Epithelial cell of proximal tubule (primary cell): ENCODE results near the gene FOXI2. TPM values are rescaled to one million over a fixed set of nuclear protein-coding genes. Genes with fewer than 3 reads are reported as not detected.

Experiments
- DNase-seq: peaks from one replicate; pipeline ENCODE4 v3.0.0-alpha.2; 2011; ENCODE audit warnings: low read depth
- H3K4me3 ChIP-seq: 2 replicates; pipeline ENCODE4 v1.5.1; 2011; ENCODE audit warnings: low read depth, mild to moderate bottlenecking, low read length
- CTCF ChIP-seq: conservative IDR thresholded peaks from 2 replicates; pipeline ENCODE4 v1.5.1; 2012; ENCODE audit warnings: low read depth, mild to moderate bottlenecking, low read length
- total RNA-seq: library from RNA; depleted of rRNA; stranded (reverse); fragments of >200 nt; gene quantifications from 2 replicates; pipeline ENCODE4 v1.2.3, GENCODE V29; 2015

FOXI2 gene
- total RNA-seq, 1 donor from 2014 or later, result not detected

DNA sequence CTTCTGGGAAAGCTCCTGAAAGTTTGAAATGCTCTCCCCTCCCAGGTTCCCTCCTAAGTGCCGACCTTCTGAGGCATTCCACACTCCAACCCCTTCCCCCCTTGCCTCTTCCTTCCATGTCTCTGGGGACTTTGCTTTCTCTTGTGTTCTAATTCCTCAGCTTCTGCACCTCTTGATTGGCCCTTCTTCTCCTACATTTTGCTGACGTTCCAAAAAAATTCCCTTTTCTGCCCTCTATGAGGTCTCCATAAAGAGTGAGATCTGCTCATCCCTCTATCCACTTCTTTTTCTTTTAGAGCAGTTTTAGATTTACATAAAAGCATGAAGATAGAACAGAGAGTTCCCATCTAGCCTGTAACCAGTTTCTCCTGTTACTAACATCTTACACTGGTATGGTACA, 22.3 kb downstream of the FOXI2 start:
- no peak for TF ChIP-seq CTCF
- H3K4me3 ChIP-seq, result no peak overlapping the region
- DNase-seq, result no peak

GRCh38 chr10:127762925-127763324, 25.9 kb downstream of the FOXI2 start:
- H3K4me3 ChIP-seq, result no peak overlapping the region
- no peak for TF ChIP-seq CTCF
- no peak for DNase-seq

DNA sequence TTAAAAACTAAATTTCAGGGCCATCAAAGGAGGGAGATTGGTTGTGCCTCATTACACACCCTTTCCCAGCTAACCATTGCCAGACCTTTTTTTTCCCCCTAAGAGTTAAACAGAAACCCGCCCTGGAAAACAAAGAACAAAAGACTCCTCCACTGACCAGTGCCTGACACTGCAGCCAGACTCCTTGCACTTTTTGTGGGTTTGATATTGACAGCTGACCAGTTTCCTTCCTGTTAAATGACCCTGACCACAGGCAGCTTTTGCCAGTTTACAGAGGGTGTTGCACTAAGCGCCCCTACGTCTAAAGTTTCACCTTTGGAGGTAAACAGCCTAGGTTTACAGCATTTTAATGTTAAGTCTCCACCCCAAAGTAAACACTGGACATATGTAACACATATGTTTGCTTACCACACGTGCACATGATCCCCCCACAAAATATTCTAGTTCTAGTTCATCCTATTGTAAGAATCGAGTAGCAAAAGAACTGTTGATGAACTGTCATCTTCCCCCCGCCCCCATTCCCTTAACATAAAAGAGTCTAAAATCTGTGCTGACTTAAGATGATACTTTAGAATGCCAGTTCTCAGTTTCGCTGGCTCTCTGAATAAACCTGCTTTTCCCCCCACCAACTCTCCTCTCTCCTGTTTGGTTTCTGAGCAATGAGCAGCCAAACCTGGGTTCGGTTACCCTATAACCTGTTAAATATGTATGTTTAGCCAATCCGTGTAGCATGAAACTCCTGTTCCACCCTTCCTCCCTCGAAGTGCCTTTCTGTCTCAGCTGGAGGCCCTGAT, 38.0 kb downstream of the FOXI2 start:
- no peak for DNase-seq
- TF ChIP-seq CTCF, result no peak
- H3K4me3 ChIP-seq, result no peak overlapping the region

GRCh38 chr10:127776816-127777215, 39.8 kb downstream of the FOXI2 start:
- no peak for DNase-seq
- no peak overlapping the region for H3K4me3 ChIP-seq
- no peak for TF ChIP-seq CTCF

- no peak overlapping the region for H3K4me3 ChIP-seq
- TF ChIP-seq CTCF, result no peak
- no peak for DNase-seq
Measured at GRCh38 chr10:127781412-127781811, 44.4 kb downstream of the FOXI2 start.

DNA sequence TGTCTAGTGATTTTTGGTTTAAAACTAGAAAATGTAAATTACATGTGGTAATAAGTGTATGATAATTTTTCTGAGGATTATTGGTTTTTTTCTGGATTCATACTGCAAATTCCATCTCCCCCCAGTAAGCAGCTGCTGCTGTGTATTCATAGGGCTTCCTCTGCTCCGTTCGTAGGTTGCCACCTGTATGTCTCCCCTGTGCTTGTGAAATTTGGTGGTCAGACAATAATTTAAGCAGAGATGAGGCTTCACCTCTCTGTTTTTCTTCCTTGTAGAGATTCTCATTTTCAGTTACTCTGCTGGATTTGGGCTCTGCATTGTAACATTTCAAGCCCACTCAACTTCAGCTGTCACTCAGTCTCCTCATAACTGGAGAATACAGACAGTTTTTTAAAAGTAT, 50.9 kb downstream of the FOXI2 start:
- no peak overlapping the region for H3K4me3 ChIP-seq
- TF ChIP-seq CTCF, result no peak
- no peak for DNase-seq

GRCh38 chr10:127790066-127790624, 53.2 kb downstream of the FOXI2 start:
- no peak overlapping the region for H3K4me3 ChIP-seq
- TF ChIP-seq CTCF, result no peak
- DNase-seq, result no peak
